DMS 273 (cell line): Measurements from ENCODE around the gene HOXA10.

Experiments used
- DNase-seq: peaks from one replicate; lab custom pipeline; 2025; ENCODE audit not compliant: unreplicated experiment; lab: John Stamatoyannopoulos, UW

The HOXA10 gene

GRCh38 chr7:27157702-27158431, 16.3 kb downstream of the HOXA10 start:
- no peak for DNase-seq

GRCh38 chr7:27156916-27157701, 17.0 kb downstream of the HOXA10 start:
- peak; percentile 66 for DNase-seq

- DNase-seq = peak; percentile 95
Observed at GRCh38 chr7:27156508-27156898, 17.6 kb downstream of the HOXA10 start, which contains the start of gene HOXA7. Gene HOXA7, minus strand, starts transcription at chr7:27156675. Its CDS starts 130 bp downstream, at chr7:27156545.

- DNase-seq = peak; percentile 84
Observed at GRCh38 chr7:27155816-27156507, 18.2 kb downstream of the HOXA10 start.

- DNase-seq = peak; percentile 51
Observed at GRCh38 chr7:27154901-27155815, 19.0 kb downstream of the HOXA10 start.

- DNase-seq = no peak
Observed at GRCh38 chr7:27154369-27154768, 19.8 kb downstream of the HOXA10 start.

- DNase-seq = no peak
Observed at GRCh38 chr7:27153526-27153925, 20.6 kb downstream of the HOXA10 start.

GRCh38 chr7:27152816-27153442, 21.2 kb downstream of the HOXA10 start:
- DNase-seq = no peak

GRCh38 chr7:27151931-27152815, 21.9 kb downstream of the HOXA10 start, which contains the start of gene HOXA3:
Gene HOXA3, minus strand, starts transcription at chr7:27152583. Its CDS starts 41,943 bp downstream, at chr7:27110640.
- no peak for DNase-seq

- DNase-seq = peak; percentile 41
Observed at GRCh38 chr7:27151341-27151930, 22.7 kb downstream of the HOXA10 start.

GRCh38 chr7:27150568-27151340, 23.4 kb downstream of the HOXA10 start:
- DNase-seq = peak; percentile 91

GRCh38 chr7:27149842-27150567, 24.1 kb downstream of the HOXA10 start:
- peak; percentile 62 for DNase-seq

GRCh38 chr7:27148756-27149641, 25.1 kb downstream of the HOXA10 start:
- peak; percentile 54 for DNase-seq

- DNase-seq = no peak
Observed at GRCh38 chr7:27148031-27148755, 25.9 kb downstream of the HOXA10 start.

- no peak for DNase-seq
Observed at GRCh38 chr7:27147199-27148030, 26.7 kb downstream of the HOXA10 start, which contains the start of gene HOXA6. Gene HOXA6, minus strand, starts transcription at chr7:27147774. Its CDS starts 25 bp downstream, at chr7:27147749.
